Heart left ventricle (tissue), 13 donors: ENCODE results near the gene GTF2A1L.

Experiments used
- POLR2A ChIP-seq, 2 donors: fragments of 450-650 bp; IDR thresholded peaks; one replicate each; pipeline ENCODE4 v1.6.1; 2017; ENCODE audit warnings: antibody characterized with exemption in 2 of 2, mild to moderate bottlenecking in 2 of 2, moderate library complexity in 2 of 2
- TF ChIP-seq, protein P1 (sequence below), 12 donors: fragments of 200-600 bp; sonication (generic) in 4 of 12; IDR thresholded peaks; one replicate each; pipeline versions ENCODE4 v1.5.0 to v1.8.0; 2018 to 2022; ENCODE audit warnings: antibody characterized with exemption in 12 of 12, mild to moderate bottlenecking in 5 of 12
- donor health status: ischemic (EF 13 %, LVEDD 7.1; RV severe dilation, severe dysfunction).
- donor health status: DM: no; HTN: yes; CAD: no.
- donor health status: DM: no; HTN: no; CAD: no.
- donor health status: ischemic (EF 25% LVEDD 6.9; RV normal size, moderate dysfunction).
- donor health status: ischemic (EF 25% LVEDD 5.7; RV mildly dilated, moderate dysfunction).
- donor health status: ischemic (EF 35%, LVEDD 5.7; RV mildly dilated, moderate dysfunction).
- donor health status: nonischemic (EF 11% LVEDD 7.7; RV severe dilation, severe dysfunction).
- donor health status: DM: yes; HTN: yes; CAD: no.
- donor health status: PGD.
- donor health status: ischemic (EF 29% LVEDD 5.4; RV normal size, mild dysfunction).
- donor health status: nonischemic (EF 23%, LVEDD 6.1; RV moderate dilation, normal function).

DNA sequence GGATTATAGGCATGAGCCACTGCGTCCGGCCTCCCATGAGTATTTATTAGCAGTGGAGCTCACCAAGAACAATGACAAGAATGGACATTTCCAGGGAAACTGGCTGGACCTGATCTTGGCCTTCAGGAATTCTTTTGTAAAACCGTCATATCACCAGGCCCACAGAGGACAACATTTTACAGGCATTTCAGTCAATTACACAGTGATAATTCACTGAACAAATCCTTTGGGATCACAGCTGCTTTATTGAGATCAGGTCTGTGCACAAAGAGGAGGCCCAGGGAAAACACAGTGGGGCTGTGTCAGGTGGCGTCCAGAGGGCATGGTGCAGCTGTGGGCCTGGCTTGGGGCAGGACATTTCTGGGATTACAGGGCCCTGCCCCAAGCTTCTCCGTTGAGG lies 30.1 kb upstream of the GTF2A1L start:
- TF ChIP-seq, protein P1, sequence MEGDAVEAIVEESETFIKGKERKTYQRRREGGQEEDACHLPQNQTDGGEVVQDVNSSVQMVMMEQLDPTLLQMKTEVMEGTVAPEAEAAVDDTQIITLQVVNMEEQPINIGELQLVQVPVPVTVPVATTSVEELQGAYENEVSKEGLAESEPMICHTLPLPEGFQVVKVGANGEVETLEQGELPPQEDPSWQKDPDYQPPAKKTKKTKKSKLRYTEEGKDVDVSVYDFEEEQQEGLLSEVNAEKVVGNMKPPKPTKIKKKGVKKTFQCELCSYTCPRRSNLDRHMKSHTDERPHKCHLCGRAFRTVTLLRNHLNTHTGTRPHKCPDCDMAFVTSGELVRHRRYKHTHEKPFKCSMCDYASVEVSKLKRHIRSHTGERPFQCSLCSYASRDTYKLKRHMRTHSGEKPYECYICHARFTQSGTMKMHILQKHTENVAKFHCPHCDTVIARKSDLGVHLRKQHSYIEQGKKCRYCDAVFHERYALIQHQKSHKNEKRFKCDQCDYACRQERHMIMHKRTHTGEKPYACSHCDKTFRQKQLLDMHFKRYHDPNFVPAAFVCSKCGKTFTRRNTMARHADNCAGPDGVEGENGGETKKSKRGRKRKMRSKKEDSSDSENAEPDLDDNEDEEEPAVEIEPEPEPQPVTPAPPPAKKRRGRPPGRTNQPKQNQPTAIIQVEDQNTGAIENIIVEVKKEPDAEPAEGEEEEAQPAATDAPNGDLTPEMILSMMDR (IDR thresholded peaks at IDR 0.05) = no peak
- no peak for TF ChIP-seq POLR2A (IDR thresholded peaks at IDR 0.05)
